NOMO-1 treated with DMSO at 0.1 percent for 48 hours (cell line): ENCODE measurements around the gene CREB3.

Experiments used
- DNase-seq: peaks from one replicate; lab custom pipeline; 2025; ENCODE audit not compliant: unreplicated experiment; lab: John Stamatoyannopoulos, UW

CREB3 gene

GRCh38 chr9:35725362-35725761, 7.1 kb upstream of the CREB3 start:
- no peak for DNase-seq

- peak; percentile 52 for DNase-seq
Measured at GRCh38 chr9:35726931-35727330, 5.5 kb upstream of the CREB3 start.

- no peak for DNase-seq
Measured at GRCh38 chr9:35727676-35728040, 4.8 kb upstream of the CREB3 start.

GRCh38 chr9:35728041-35728971, 4.2 kb upstream of the CREB3 start:
- DNase-seq = peak; percentile 76

GRCh38 chr9:35729101-35729500, 3.4 kb upstream of the CREB3 start:
- no peak for DNase-seq

GRCh38 chr9:35729700-35730485, 2.6 kb upstream of the CREB3 start:
- peak; percentile 70 for DNase-seq

GRCh38 chr9:35730486-35730854, 2.0 kb upstream of the CREB3 start:
- no peak for DNase-seq

GRCh38 chr9:35731415-35732184, 866 bp upstream of the CREB3 start:
- no peak for DNase-seq

GRCh38 chr9:35732800-35733541, 505 bp downstream of the CREB3 start:
- DNase-seq = peak; percentile 56

GRCh38 chr9:35734096-35734495, 1.6 kb downstream of the CREB3 start:
- no peak for DNase-seq

- DNase-seq = peak; percentile 71
Measured at GRCh38 chr9:35736201-35736633, 3.8 kb downstream of the CREB3 start.

GRCh38 chr9:35737143-35737542, 4.7 kb downstream of the CREB3 start:
- DNase-seq = no peak

GRCh38 chr9:35738186-35738585, 5.7 kb downstream of the CREB3 start:
- DNase-seq = no peak

- no peak for DNase-seq
Measured at GRCh38 chr9:35738924-35739323, 6.5 kb downstream of the CREB3 start.

GRCh38 chr9:35740243-35740642, 7.8 kb downstream of the CREB3 start:
- no peak for DNase-seq

GRCh38 chr9:35741740-35742139, 9.3 kb downstream of the CREB3 start:
- no peak for DNase-seq

GRCh38 chr9:35743452-35743851, 11.0 kb downstream of the CREB3 start:
- DNase-seq = no peak

- DNase-seq = no peak
Measured at GRCh38 chr9:35743880-35744518, 11.5 kb downstream of the CREB3 start.

GRCh38 chr9:35745569-35745968, 13.1 kb downstream of the CREB3 start:
- DNase-seq = no peak

- DNase-seq = no peak
Measured at GRCh38 chr9:35746583-35746982, 14.1 kb downstream of the CREB3 start.
